Neural cell (in vitro differentiated cells): ENCODE measurements around the gene FHIT. TPM values are rescaled to one million over a fixed set of nuclear protein-coding genes. Genes with fewer than 3 reads are reported as not detected.

Source experiments
- H2AFZ ChIP-seq: fragments of 200-600, 300-800 bp; sonication (generic), shearing (Covaris generic); 2 replicates; pipeline ENCODE4 v1.6.0; 2014; ENCODE audit warnings: low read depth, mild to moderate bottlenecking, antibody characterized with exemption, low read length, moderate library complexity
- H3F3A ChIP-seq: fragments of 200-600 bp; shearing (Covaris generic); 2 replicates; pipeline ENCODE4 v1.6.1; 2016; ENCODE audit warnings: mild to moderate bottlenecking, moderate library complexity, mixed read lengths, antibody characterized with exemption, low read length; ENCODE audit not compliant: insufficient read depth, poor library complexity, severe bottlenecking
- H3K27ac ChIP-seq: fragments of 200-600, 300-800 bp; sonication (generic), shearing (Covaris generic); 2 replicates; pipeline ENCODE4 v1.5.1; 2014; ENCODE audit warnings: mild to moderate bottlenecking, low read length, moderate library complexity
- H3K27me3 ChIP-seq: fragments of 300-800, 200-600 bp; sonication (generic), shearing (Covaris generic); 2 replicates; pipeline ENCODE4 v1.6.0; 2014; ENCODE audit warnings: mild to moderate bottlenecking, low read depth, low read length, moderate library complexity; ENCODE audit not compliant: insufficient read depth
- H3K36me3 ChIP-seq: fragments of 300-800, 200-600 bp; sonication (generic), shearing (Covaris generic); 2 replicates; pipeline ENCODE4 v1.5.1; 2014; ENCODE audit warnings: mild to moderate bottlenecking, antibody characterized with exemption, low read length, moderate library complexity; ENCODE audit not compliant: insufficient read depth
- H3K4me2 ChIP-seq: fragments of 300-800, 200-600 bp; sonication (generic), shearing (Covaris generic); 2 replicates; pipeline ENCODE4 v1.6.0; 2014; ENCODE audit warnings: mild to moderate bottlenecking, low read length
- H3K4me3 ChIP-seq: fragments of 300-800, 200-600 bp; sonication (generic), shearing (Covaris generic); 2 replicates; pipeline ENCODE4 v1.5.1; 2014; ENCODE audit warnings: mild to moderate bottlenecking, low read length, moderate library complexity
- H3K79me2 ChIP-seq: fragments of 200-600 bp; shearing (Covaris generic); replicated peaks from 2 replicates; pipeline ENCODE4 v1.6.0; 2014; ENCODE audit warnings: mild to moderate bottlenecking, low read length, moderate library complexity; ENCODE audit not compliant: insufficient read depth
- H3K9ac ChIP-seq: fragments of 300-800, 200-600 bp; sonication (generic), shearing (Covaris generic); 2 replicates; pipeline ENCODE4 v1.6.1; 2016; ENCODE audit warnings: mild to moderate bottlenecking, low read length, mixed read lengths
- H3K9me2 ChIP-seq: fragments of 200-600 bp; shearing (Covaris generic); 2 replicates; pipeline ENCODE4 v1.6.1; 2016; ENCODE audit warnings: mild to moderate bottlenecking, low read length, mixed read lengths; ENCODE audit not compliant: insufficient read depth
- H3K9me3 ChIP-seq: fragments of 200-600, 300-800 bp; sonication (generic), shearing (Covaris generic); 2 replicates; pipeline ENCODE4 v1.6.1; 2016; ENCODE audit warnings: mild to moderate bottlenecking, mixed run types, low read length, moderate library complexity, mixed read lengths
- H4K20me1 ChIP-seq: fragments of 200-600 bp; shearing (Covaris generic); 2 replicates; pipeline ENCODE4 v1.6.1; 2016; ENCODE audit warnings: mild to moderate bottlenecking, mixed run types; ENCODE audit not compliant: insufficient read depth
- EP300 ChIP-seq: fragments of 450-650 bp; conservative IDR thresholded peaks from 2 replicates; pipeline ENCODE4 v1.6.1; 2014; ENCODE audit warnings: antibody characterized with exemption, mild to moderate bottlenecking, moderate library complexity; ENCODE audit not compliant: poor library complexity, severe bottlenecking
- EZH2 ChIP-seq: fragments of 200-600, 300-800 bp; shearing (Covaris generic), sonication (generic); IDR thresholded peaks from 2 replicates; pipeline ENCODE4 v1.6.1; 2014; ENCODE audit warnings: antibody characterized with exemption, low read length, borderline replicate concordance, mild to moderate bottlenecking; ENCODE audit not compliant: insufficient read depth, poor library complexity, severe bottlenecking
- MXI1 ChIP-seq: fragments of 450-650 bp; conservative IDR thresholded peaks from 2 replicates; pipeline ENCODE4 v1.6.1; 2014; ENCODE audit warnings: antibody characterized with exemption, mild to moderate bottlenecking; ENCODE audit not compliant: poor library complexity, severe bottlenecking
- POLR2AphosphoS5 ChIP-seq: IDR thresholded peaks from 2 replicates; pipeline ENCODE4 v1.6.1; 2012
- RAD21 ChIP-seq: fragments of 450-650 bp; conservative IDR thresholded peaks from 2 replicates; pipeline ENCODE4 v1.6.1; 2014; ENCODE audit warnings: antibody characterized with exemption, mild to moderate bottlenecking, moderate library complexity
- REST ChIP-seq: IDR thresholded peaks from 2 replicates; pipeline ENCODE4 v1.6.1; 2012; ENCODE audit warnings: borderline replicate concordance
- SMC3 ChIP-seq: fragments of 450-650 bp; conservative IDR thresholded peaks from 2 replicates; pipeline ENCODE4 v1.6.1; 2014; ENCODE audit warnings: antibody characterized with exemption, mild to moderate bottlenecking, moderate library complexity; ENCODE audit not compliant: poor library complexity
- TAF1 ChIP-seq: IDR thresholded peaks from 2 replicates; pipeline ENCODE4 v1.6.1; 2012; ENCODE audit warnings: low read depth
- polyA plus RNA-seq: library from polyadenylated mRNA; depleted of rRNA; stranded (reverse); fragments of >200 nt; gene quantifications from 2 replicates; pipeline ENCODE4 v1.2.3, GENCODE V29; 2014
- TF ChIP-seq, protein P1 (sequence below): fragments of 450-650 bp; IDR thresholded peaks from 2 replicates; pipeline ENCODE4 v1.5.1; 2014; ENCODE audit warnings: antibody characterized with exemption, mild to moderate bottlenecking, moderate library complexity; ENCODE audit not compliant: poor library complexity, severe bottlenecking

Gene FHIT
- polyA plus RNA-seq, 1 donor from 2014 or later, result not detected

GRCh38 chr3:60886518-60886917 lies 364.7 kb downstream of the FHIT start:
- Histone ChIP-seq H3K9ac (no peak overlapping the region), H3K9me3 (no peaks in the 10 kb centered on the region), H3K79me2 (no peaks in the 10 kb centered on the region), H3K4me2 (no peak overlapping the region), H3K36me3 (no peaks in the 10 kb centered on the region), H3K27me3 (no peaks in the 10 kb centered on the region), H3K4me3 (no peak overlapping the region), H3K9me2 (no peaks in the 10 kb centered on the region), H4K20me1 (no peaks in the 10 kb centered on the region), H2AFZ (no peak overlapping the region), H3F3A (no peaks in the 10 kb centered on the region), H3K27ac (no peak overlapping the region)
- TF ChIP-seq POLR2AphosphoS5 (no peak), TAF1 (no peak), SMC3 (no peak), EZH2 (no peak), MXI1 (no peak), RAD21 (no peak), REST (no peak), EP300 (no peak)
- TF ChIP-seq, protein P1, sequence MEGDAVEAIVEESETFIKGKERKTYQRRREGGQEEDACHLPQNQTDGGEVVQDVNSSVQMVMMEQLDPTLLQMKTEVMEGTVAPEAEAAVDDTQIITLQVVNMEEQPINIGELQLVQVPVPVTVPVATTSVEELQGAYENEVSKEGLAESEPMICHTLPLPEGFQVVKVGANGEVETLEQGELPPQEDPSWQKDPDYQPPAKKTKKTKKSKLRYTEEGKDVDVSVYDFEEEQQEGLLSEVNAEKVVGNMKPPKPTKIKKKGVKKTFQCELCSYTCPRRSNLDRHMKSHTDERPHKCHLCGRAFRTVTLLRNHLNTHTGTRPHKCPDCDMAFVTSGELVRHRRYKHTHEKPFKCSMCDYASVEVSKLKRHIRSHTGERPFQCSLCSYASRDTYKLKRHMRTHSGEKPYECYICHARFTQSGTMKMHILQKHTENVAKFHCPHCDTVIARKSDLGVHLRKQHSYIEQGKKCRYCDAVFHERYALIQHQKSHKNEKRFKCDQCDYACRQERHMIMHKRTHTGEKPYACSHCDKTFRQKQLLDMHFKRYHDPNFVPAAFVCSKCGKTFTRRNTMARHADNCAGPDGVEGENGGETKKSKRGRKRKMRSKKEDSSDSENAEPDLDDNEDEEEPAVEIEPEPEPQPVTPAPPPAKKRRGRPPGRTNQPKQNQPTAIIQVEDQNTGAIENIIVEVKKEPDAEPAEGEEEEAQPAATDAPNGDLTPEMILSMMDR, result no peak

DNA sequence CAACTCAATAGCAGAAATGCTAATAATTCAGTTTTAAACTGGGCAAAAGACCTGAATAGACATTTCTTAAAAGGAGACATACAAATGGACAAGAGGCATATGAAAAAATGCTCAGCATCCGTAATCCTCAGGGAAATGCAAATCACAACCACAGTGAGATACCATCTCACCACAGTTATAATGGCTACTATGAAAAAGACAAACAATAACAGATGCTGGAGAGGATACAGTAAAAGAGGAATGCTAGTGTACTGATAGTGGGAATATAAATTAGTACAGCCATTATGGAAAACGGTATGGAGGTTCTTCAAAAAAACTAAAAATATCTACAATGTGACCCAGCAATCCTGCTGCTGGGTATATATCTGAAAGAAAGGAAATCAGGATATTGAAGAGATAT lies 367.2 kb downstream of the FHIT start:
- no peaks in the 10 kb centered on the region for H4K20me1 ChIP-seq
- H3K4me3 ChIP-seq, result no peak overlapping the region
- no peaks in the 10 kb centered on the region for H3K36me3 ChIP-seq
- no peaks in the 10 kb centered on the region for H3K79me2 ChIP-seq
- no peak overlapping the region for H2AFZ ChIP-seq
- H3K4me2 ChIP-seq, result no peak overlapping the region
- H3K9me3 ChIP-seq, result no peaks in the 10 kb centered on the region
- H3F3A ChIP-seq, result no peaks in the 10 kb centered on the region
- no peaks in the 10 kb centered on the region for H3K9me2 ChIP-seq
- no peaks in the 10 kb centered on the region for H3K27me3 ChIP-seq
- H3K27ac ChIP-seq, result no peak overlapping the region
- H3K9ac ChIP-seq, result no peak overlapping the region
- TF ChIP-seq EZH2 (no peak), TAF1 (no peak)

- Histone ChIP-seq H3K27ac (no peak overlapping the region), H3K27me3 (no peaks in the 10 kb centered on the region), H2AFZ (no peak overlapping the region), H3K9ac (no peak overlapping the region), H3K4me3 (no peak overlapping the region), H3K79me2 (no peaks in the 10 kb centered on the region), H4K20me1 (no peaks in the 10 kb centered on the region), H3K9me3 (no peaks in the 10 kb centered on the region), H3K9me2 (no peaks in the 10 kb centered on the region), H3K4me2 (no peak overlapping the region), H3F3A (no peaks in the 10 kb centered on the region), H3K36me3 (no peaks in the 10 kb centered on the region)
- TF ChIP-seq RAD21 (no peak), TAF1 (no peak), EP300 (no peak), SMC3 (no peak), MXI1 (no peak), REST (no peak), EZH2 (no peak), POLR2AphosphoS5 (no peak)
- TF ChIP-seq, protein P1, result no peak
Measured at GRCh38 chr3:60877188-60877587, 374.1 kb downstream of the FHIT start.
